GM18870 (cell line): ENCODE results near the gene UNC13D.
"Not testable (repeated sequence)": the region's sequence is repeated elsewhere in the genome, so short reads cannot be mapped to it uniquely, and the experiment has no call there.

Experiments used
- ATAC-seq: cut with Tn5 transposase; IDR thresholded peaks from one replicate; pipeline ENCODE4 v1.9.1; 2021; ENCODE audit warnings: moderate library complexity; ENCODE audit not compliant: unreplicated experiment

Gene UNC13D

GRCh38 chr17:75822119-75822799 is 21.9 kb downstream of the UNC13D start:
- ATAC-seq, result no peak

- ATAC-seq, result no peak
Measured at GRCh38 chr17:75821552-75821951, 22.7 kb downstream of the UNC13D start.

GRCh38 chr17:75820094-75821080 is 23.8 kb downstream of the UNC13D start:
- no peak for ATAC-seq

DNA sequence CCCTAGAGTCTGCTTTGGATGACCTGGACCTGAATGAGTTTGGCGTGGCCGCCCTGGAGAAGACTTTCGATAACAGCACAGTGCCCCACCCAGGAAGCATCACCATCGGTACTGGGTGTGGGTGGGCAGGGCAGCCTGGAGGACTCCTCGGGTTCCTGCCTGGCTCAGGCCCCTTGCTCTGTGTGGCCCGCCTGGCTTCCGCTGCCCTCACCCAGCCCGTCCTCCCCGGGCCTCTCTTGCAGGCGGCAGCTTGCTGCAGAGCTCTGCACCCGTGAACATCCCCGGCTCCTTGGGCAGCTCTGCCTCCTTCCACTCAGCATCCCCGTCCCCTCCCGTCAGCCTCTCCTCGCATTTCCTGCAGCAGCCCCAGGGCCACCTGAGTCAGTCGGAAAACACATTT is 24.5 kb downstream of the UNC13D start:
- no peak for ATAC-seq

DNA sequence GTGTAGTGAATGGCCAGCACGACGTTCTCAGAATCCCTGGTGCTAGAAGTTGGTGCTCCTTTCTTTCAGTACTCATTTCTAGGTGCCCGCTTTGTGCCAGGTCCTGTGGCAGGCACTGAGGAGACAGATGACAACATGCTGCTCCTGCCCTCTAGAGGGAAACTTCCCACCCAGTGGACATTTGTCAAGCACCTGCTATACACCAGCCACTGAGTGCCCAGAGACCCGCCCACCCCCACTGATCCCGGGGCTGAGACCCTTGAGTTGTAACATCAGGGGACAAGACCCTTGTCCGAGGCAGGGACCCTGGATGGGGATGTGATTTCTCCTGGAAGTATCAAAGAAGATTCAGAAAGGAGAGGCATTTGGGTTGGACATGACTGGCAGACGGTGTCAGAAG is 25.1 kb downstream of the UNC13D start:
- no peak for ATAC-seq

GRCh38 chr17:75818326-75818885 is 25.8 kb downstream of the UNC13D start:
- no peak for ATAC-seq

GRCh38 chr17:75817571-75817970 is 26.6 kb downstream of the UNC13D start:
- ATAC-seq, result no peak

GRCh38 chr17:75816693-75817092 is 27.5 kb downstream of the UNC13D start:
- ATAC-seq, result no peak

DNA sequence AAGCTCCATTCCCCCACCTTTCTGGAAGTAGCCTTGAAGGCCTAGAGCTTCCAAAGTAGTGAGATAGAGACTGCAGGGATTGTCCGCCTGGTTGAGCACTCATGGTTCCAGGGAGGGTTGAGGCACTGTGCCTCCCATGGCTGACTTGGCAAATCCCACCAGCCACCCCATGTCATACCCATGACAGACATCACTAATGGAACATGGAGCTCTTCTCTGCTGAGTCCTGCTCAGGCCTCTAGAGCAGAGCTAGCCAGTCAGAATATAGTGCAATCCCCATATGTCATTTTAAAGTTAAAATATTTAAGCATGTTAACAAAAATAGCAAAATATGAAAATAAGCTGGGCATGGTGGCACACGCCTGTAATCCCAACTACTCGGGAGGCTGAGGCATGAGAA is 28.8 kb downstream of the UNC13D start:
- ATAC-seq, result no peak

DNA sequence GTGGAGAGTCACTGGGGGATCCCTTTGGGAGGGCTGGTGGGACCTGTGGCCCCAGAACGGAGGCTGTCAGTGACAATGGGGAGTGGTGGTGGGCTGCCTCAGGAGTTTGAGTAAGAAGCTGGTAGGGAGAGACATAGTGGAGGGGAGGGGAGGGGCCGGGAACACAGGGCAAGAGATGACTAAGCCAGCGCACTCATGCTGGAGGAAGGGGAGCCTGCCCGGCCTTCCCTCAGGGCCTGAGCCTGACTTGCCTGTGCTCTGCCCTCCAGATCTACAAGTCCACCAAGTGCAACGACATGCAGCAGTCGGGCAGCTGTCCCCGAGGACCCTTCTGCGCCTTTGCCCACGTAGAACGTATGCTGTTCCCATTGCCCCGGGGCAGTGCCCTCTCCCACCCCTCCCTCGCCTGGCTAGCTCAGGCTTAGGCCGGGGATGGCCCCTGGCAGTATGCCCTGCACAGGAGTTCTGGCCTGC is 29.3 kb downstream of the UNC13D start:
- ATAC-seq, result no peak

DNA sequence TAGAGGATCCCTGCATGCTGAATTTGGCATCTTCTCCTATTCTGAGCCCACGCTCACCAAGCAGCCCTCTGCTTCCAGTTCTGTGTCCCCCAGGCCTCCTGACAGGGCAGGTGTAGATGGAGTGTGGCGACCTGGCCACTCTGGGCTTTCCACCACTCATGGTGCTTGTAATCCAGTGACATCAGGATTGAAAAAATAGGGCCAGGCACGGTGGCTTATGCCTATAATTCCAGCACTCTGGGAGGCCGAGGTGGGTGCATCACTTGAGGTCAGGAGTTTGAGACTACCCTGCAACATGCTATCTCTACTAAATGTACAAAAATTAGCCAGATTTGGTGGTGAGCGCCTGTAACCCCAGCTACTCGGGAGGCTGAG is 30.2 kb downstream of the UNC13D start:
- ATAC-seq, result no peak

DNA sequence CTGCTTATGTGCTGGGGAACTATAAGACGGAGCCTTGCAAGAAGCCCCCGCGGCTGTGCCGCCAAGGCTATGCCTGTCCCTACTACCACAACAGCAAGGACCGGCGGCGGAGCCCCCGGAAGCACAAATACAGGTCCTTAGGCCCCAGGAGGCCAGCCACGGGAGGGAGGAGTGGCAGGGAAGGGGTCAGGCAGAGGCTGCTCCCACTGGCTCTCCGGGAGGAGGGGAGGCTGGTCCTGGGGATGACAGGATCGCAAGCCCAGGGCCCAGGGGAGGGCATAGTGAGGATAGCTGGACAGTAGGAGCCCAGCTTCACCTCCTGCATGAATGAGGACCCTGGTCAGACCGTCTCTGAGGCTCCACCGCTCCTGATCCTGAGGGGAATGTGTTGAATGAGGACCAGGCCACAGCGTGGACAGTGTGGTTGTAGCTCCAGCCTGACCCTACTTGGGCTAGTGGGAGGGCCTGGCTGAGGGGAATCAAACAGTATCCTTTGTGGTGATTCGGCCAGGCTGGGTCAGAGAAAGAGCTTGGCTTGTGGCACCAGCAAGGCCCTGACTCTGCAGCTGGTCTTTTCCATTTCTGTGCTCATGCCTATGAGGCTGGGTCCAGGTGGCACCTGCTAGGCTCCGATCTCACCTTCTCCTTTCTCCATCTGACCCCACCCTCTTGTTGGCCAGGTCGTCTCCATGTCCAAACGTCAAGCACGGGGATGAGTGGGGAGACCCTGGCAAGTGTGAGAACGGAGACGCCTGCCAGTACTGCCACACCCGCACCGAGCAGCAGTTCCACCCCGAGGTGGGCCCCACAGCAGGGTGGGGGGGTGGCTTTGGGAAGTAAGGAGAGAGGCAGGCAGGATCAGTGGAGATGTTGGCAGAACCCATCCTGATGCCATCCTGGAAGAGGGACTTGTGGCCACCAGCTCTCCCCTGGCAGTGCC is 30.9 kb downstream of the UNC13D start:
- no peak for ATAC-seq

- no peak for ATAC-seq
Measured at GRCh38 chr17:75812096-75813013, 31.8 kb downstream of the UNC13D start.

- ATAC-seq, result no peak
Measured at GRCh38 chr17:75811174-75811573, 33.0 kb downstream of the UNC13D start.

- ATAC-seq, result not testable (repeated sequence)
Measured at GRCh38 chr17:75810756-75811155, 33.4 kb downstream of the UNC13D start.

DNA sequence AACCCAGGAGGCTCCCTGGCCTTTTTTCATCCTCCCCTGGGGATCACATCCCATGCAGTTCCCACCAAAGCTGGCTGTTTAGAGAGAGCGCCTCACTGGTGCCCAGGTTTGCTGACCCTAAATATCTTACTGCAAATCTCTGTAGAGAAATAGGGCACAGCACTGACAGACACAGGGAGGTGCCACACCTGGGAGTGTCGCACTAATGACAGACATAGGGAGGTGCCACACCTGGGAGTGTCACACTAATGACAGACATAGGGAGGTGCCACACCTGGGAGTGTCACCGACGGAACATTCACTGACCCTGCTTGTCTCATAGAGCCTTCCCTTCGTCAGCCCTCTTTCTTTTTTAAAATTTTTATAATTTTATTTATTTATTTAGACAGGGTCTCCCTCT is 34.0 kb downstream of the UNC13D start:
- ATAC-seq, result no peak

DNA sequence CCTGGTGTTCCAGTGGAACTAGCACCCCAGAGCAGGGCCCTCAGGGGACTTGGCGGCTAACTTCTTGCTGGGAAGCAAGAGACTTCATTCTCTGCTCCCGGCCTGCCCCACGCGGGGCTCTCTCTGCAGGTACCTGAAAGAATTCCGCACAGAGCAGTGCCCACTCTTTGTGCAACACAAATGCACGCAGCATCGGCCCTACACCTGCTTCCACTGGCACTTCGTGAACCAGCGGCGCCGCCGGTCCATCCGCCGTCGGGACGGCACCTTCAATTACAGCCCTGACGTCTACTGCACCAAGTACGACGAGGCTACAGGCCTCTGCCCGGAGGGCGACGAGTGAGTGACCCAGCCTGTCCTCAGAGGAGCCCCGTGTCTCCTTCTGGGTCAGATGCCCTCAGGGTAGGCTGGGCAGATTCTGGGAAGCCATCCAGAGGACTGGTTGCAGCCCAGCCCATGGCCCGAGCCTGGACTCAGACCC is 34.5 kb downstream of the UNC13D start:
- ATAC-seq, result no peak

DNA sequence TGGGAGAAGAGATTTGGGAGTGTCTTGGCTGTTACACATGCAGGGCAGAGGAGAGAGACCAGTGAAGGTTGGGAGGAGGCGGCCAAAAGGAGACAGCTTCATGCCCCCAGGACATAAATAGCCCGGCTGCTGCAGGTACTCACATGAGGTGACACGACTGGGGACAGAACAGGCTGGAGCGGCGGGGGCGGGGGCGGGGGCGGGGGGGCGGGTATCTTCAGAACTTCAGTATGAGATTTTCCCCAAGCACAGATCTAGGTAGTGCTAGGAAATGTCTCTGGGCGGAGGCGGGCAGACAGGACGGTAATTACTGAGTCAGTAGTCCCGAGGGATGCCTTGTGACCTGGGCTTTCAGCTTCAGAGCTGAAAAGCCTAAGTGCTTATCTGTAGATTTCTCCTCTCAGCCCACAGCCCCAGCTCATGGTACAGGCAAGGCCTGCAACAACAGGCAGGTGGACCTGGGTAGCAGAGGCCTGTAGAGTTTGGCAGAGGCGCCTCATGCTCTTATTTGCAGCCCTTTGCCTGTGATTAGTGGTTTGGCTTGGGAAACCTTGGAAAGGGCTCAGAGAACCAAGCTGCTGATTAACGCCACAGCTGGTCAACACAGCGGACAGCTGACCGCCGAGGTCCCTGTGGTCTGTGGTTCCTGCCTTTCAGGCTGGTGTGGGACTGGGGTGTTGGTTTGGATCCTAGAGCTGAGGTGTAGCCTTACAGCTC is 35.1 kb downstream of the UNC13D start:
- ATAC-seq, result no peak

GRCh38 chr17:75808549-75808904 is 35.7 kb downstream of the UNC13D start:
- no peak for ATAC-seq
